Lung (tissue), 12 donors: ENCODE results near the gene SMAD6. TPM values are rescaled to one million over a fixed set of nuclear protein-coding genes. Genes with fewer than 3 reads are reported as not detected.
A peak's percentile ranks its signal among the peaks of the same experiment; 100 is the strongest.

ENCODE experiments used
- ATAC-seq: fragments of 200-7000 bp; cut with Tn5 transposase; one replicate; pipeline ENCODE4 v1.9.1; 2020; ENCODE audit warnings: moderate number of reproducible peaks; ENCODE audit not compliant: insufficient read depth, low FRiP score
- DNase-seq, 3 donors: peaks; one replicate each; pipeline ENCODE4 v3.0.0-alpha.2; 2013 to 2017
- H3K27ac ChIP-seq, 2 donors: one replicate each; pipeline ENCODE4 v1.5.1; 2013; ENCODE audit warnings: mild to moderate bottlenecking in 2 of 2, moderate library complexity in 2 of 2, control low read depth in 1 of 2, inconsistent platforms in 1 of 2, low read depth in 1 of 2, low read length in 1 of 2
- H3K27me3 ChIP-seq, 3 donors: one replicate each; pipeline ENCODE4 v1.5.1; 2013; ENCODE audit warnings: low read length in 2 of 3; ENCODE audit not compliant: control insufficient read depth in 3 of 3, insufficient read depth in 3 of 3
- H3K36me3 ChIP-seq, 4 donors: one replicate each; pipeline ENCODE4 v1.5.1; 2013; ENCODE audit warnings: low read length in 4 of 4, mild to moderate bottlenecking in 1 of 4, moderate library complexity in 1 of 4; ENCODE audit not compliant: control insufficient read depth in 4 of 4, insufficient read depth in 4 of 4
- H3K4me1 ChIP-seq, 5 donors: one replicate each; pipeline ENCODE4 v1.5.1; 2013; ENCODE audit warnings: low read length in 5 of 5, mild to moderate bottlenecking in 2 of 5, moderate library complexity in 1 of 5; ENCODE audit not compliant: control insufficient read depth in 5 of 5, insufficient read depth in 5 of 5
- H3K4me3 ChIP-seq: one replicate; pipeline ENCODE4 v1.5.1; 2013; ENCODE audit warnings: mild to moderate bottlenecking, control low read depth, moderate library complexity
- H3K9ac ChIP-seq, 2 donors: one replicate each; pipeline ENCODE4 v1.5.1; 2013; ENCODE audit warnings: low read length in 2 of 2, control low read depth in 1 of 2; ENCODE audit not compliant: insufficient read depth in 1 of 2
- H3K9me3 ChIP-seq, 4 donors: one replicate each; pipeline ENCODE4 v1.5.1; 2013; ENCODE audit warnings: low read length in 3 of 4, mild to moderate bottlenecking in 1 of 4, moderate library complexity in 1 of 4; ENCODE audit not compliant: control insufficient read depth in 4 of 4, insufficient read depth in 3 of 4
- WGBS, 2 donors: extraction: QIAGEN DNeasy Blood & Tissue Kit; methylation state at CpG; one replicate each; pipeline ENCODE4 v1.1.7; 2013; 5-methylcytosine and 5-hydroxymethylcytosine counted together
- polyA plus RNA-seq, 2 donors: library from polyadenylated mRNA; stranded (reverse); fragments of 200-250 nt; gene quantifications; one replicate each; pipeline ENCODE4 v1.2.1, GENCODE V29; 2013
- total RNA-seq, 2 donors: library from RNA; depleted of rRNA in 1 of 2; stranded (reverse); fragments of >200 nt in 1 of 2; gene quantifications; one replicate each; pipeline ENCODE4 v1.2.1, GENCODE V29; 2014 to 2021
- TF ChIP-seq, protein P1 (sequence below): IDR thresholded peaks from 2 replicates; pipeline ENCODE4 v1.5.1; 2012; ENCODE audit warnings: mild to moderate bottlenecking; ENCODE audit errors: control extremely low read depth, extremely low read depth
- donor health status: control.
- donor health status: control.
- donor health status: Bipolar disorder and iron deficiency.
- donor health status: healthy.
- donor health status: DM: yes; HTN: yes; CAD: no.

The SMAD6 gene
- total and polyA plus RNA-seq, 4 donors, result 24.2 to 67.9 (median 59.1) TPM

DNA sequence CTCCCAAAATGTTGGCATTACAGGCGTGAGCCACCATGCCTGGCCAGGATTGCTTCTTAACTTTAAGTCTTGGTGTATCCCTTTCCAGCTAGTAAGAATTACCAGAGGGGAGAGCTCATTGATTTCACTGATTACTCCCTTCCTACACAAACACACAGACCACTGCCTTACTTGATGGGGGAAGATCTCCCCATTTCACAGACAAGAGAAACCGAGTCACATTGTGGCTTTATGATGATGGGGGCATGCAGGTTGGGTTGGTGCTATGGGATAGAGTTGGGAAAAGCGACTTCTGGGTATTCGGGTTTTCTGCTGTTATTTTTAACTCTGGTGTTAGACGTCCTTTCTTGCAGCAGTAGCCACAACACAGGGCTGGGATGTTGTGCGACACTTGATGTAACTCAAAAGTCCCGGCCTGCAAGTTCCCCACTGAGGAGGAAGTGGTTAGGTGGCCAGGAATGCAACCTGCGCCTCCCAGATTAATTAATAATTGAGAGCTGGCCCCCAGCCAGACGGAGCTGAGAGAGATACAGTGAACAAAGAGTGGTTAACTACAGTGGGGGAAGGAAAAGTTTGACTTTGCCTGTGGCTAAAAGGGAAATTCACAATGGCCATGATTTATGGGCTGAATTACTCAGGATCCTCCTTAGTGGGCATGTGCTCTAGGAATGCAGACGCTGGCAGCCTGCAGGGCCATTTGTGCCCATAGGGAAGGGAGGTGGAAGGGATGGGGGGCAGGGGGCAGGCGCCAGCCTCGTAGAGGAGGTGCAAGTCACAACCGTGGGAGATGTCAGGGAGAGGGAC lies 63.6 kb downstream of the SMAD6 start:
- peaks cover 22 to 78% (median 44%) of the 10 kb centered on the region in 5 donors for H3K4me1 ChIP-seq
- H3K36me3 ChIP-seq, result no peaks in the 10 kb centered on the region
- no peaks in the 10 kb centered on the region for H3K27me3 ChIP-seq
- no peaks in the 10 kb centered on the region for H3K9me3 ChIP-seq
- ATAC-seq (peak; percentile 47), DNase-seq (peak; percentile 83 to 89 (median 89))
- H3K27ac ChIP-seq, result peak overlapping the region in 1 of 2 donors; percentile 90
- no peak overlapping the region for H3K4me3 ChIP-seq
- 11 to 17% methylated on average over 13 of the region's 13 CpGs for WGBS, 2 donors
- peak overlapping the region in 1 of 2 donors; percentile 32 for H3K9ac ChIP-seq
- TF ChIP-seq, protein P1, sequence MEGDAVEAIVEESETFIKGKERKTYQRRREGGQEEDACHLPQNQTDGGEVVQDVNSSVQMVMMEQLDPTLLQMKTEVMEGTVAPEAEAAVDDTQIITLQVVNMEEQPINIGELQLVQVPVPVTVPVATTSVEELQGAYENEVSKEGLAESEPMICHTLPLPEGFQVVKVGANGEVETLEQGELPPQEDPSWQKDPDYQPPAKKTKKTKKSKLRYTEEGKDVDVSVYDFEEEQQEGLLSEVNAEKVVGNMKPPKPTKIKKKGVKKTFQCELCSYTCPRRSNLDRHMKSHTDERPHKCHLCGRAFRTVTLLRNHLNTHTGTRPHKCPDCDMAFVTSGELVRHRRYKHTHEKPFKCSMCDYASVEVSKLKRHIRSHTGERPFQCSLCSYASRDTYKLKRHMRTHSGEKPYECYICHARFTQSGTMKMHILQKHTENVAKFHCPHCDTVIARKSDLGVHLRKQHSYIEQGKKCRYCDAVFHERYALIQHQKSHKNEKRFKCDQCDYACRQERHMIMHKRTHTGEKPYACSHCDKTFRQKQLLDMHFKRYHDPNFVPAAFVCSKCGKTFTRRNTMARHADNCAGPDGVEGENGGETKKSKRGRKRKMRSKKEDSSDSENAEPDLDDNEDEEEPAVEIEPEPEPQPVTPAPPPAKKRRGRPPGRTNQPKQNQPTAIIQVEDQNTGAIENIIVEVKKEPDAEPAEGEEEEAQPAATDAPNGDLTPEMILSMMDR, result no peak

GRCh38 chr15:66766282-66767230 lies 64.5 kb downstream of the SMAD6 start:
- TF ChIP-seq, protein P1, result no peak
- 47 to 52% methylated on average over 7 of the region's 7 CpGs for WGBS, 2 donors

GRCh38 chr15:66767240-66767659 lies 65.2 kb downstream of the SMAD6 start:
- Histone ChIP-seq H3K27ac (peak overlapping the region in 1 of 2 donors; percentile 13), H3K9me3 (no peaks in the 10 kb centered on the region), H3K27me3 (no peaks in the 10 kb centered on the region), H3K4me3 (no peak overlapping the region), H3K4me1 (peaks cover 19 to 73% (median 41%) of the 10 kb centered on the region in 5 donors), H3K36me3 (peaks cover 0 to 5% (median 0%) of the 10 kb centered on the region in 4 donors), H3K9ac (no peak overlapping the region)
- TF ChIP-seq, protein P1, result no peak
- DNase-seq (no peak), ATAC-seq (no peak)
- WGBS, 2 donors, result 62 to 75% methylated on average over 3 of the region's 3 CpGs

More at GRCh38 chr15:66766282-66767230, 64.5 kb downstream of the SMAD6 start:
- Histone ChIP-seq H3K4me1 (peaks cover 22 to 78% (median 43%) of the 10 kb centered on the region in 5 donors), H3K27me3 (no peaks in the 10 kb centered on the region), H3K36me3 (peaks cover 0 to 4% (median 0%) of the 10 kb centered on the region in 4 donors), H3K9ac (peak overlapping the region in 1 of 2 donors; percentile 32), H3K27ac (peak overlapping the region in 1 of 2 donors; percentile 90), H3K9me3 (no peaks in the 10 kb centered on the region), H3K4me3 (no peak overlapping the region)
- DNase-seq (no peak), ATAC-seq (no peak)
